Endodermal cell (in vitro differentiated cells): Measurements from ENCODE around the gene CCNJL. TPM values are rescaled to one million over a fixed set of nuclear protein-coding genes. Genes with fewer than 3 reads are reported as not detected.

Experiments
- DNase-seq: peaks from one replicate; pipeline ENCODE4 v3.0.0-alpha.2; 2017
- H3K27ac ChIP-seq: 2 replicates; pipeline ENCODE4 v1.5.1; 2013; ENCODE audit warnings: mild to moderate bottlenecking, low read depth, low read length, moderate library complexity
- H3K27me3 ChIP-seq: 2 replicates; pipeline ENCODE4 v1.6.1; 2013; ENCODE audit warnings: mild to moderate bottlenecking, low read length, moderate library complexity; ENCODE audit not compliant: insufficient read depth, control insufficient read depth, poor library complexity, severe bottlenecking
- H3K36me3 ChIP-seq: 2 replicates; pipeline ENCODE4 v1.7.0; 2013; ENCODE audit warnings: mild to moderate bottlenecking, low read length, moderate library complexity; ENCODE audit not compliant: control insufficient read depth, insufficient read depth
- H3K4me1 ChIP-seq: one replicate; pipeline ENCODE4 v1.7.0; 2013; ENCODE audit warnings: low read length; ENCODE audit not compliant: control insufficient read depth, insufficient read depth
- H3K4me3 ChIP-seq: 2 replicates; pipeline ENCODE4 v1.5.1; 2013; ENCODE audit warnings: mild to moderate bottlenecking, low read length, moderate library complexity
- H3K9ac ChIP-seq: 2 replicates; pipeline ENCODE4 v1.6.1; 2013; ENCODE audit warnings: mild to moderate bottlenecking, low read length, moderate library complexity; ENCODE audit not compliant: poor library complexity, severe bottlenecking; ENCODE audit errors: extremely low read depth
- H3K9me3 ChIP-seq: 2 replicates; pipeline ENCODE4 v1.6.1; 2013; ENCODE audit warnings: mild to moderate bottlenecking, low read length, moderate library complexity; ENCODE audit not compliant: control insufficient read depth
- H3K27ac Mint-ChIP-seq: 2 replicates; pipeline ENCODE4 v1.8.0; 2020; ENCODE audit warnings: mixed read lengths
- H3K27me3 Mint-ChIP-seq: 2 replicates; pipeline ENCODE4 v1.8.0; 2021; ENCODE audit warnings: mild to moderate bottlenecking, mixed read lengths; ENCODE audit not compliant: insufficient read depth
- H3K36me3 Mint-ChIP-seq: 2 replicates; pipeline ENCODE4 v1.8.0; 2020; ENCODE audit warnings: low read depth, mixed read lengths
- H3K4me1 Mint-ChIP-seq: 2 replicates; pipeline ENCODE4 v1.8.0; 2020; ENCODE audit warnings: mixed read lengths
- H3K4me3 Mint-ChIP-seq: 2 replicates; pipeline ENCODE4 v1.8.0; 2020; ENCODE audit warnings: mild to moderate bottlenecking, moderate library complexity, mixed read lengths
- H3K9me3 Mint-ChIP-seq: 2 replicates; pipeline ENCODE4 v1.8.0; 2020; ENCODE audit warnings: mild to moderate bottlenecking, mixed read lengths
- WGBS, 2 experiments: methylation state at CpG; one replicate each; pipeline versions ENCODE4 v1.1.5 to v1.1.7; 2013; ENCODE audit warnings: missing lambda C conversion rate in 2 of 2, mixed read lengths in 1 of 2; ENCODE audit not compliant: insufficient coverage in 1 of 2, insufficient read length in 1 of 2; 5-methylcytosine and 5-hydroxymethylcytosine counted together
- total RNA-seq, 2 donors: library from RNA; stranded (reverse); fragmentation: NEBNext Ultra II Directional in 1 of 2; extraction: Animal tissue kit (Norgen Biotek cat#: 25700) in 1 of 2; gene quantifications; 2 replicates in 1 of 2; 3 replicates in 1 of 2; pipeline ENCODE4 v1.2.1, GENCODE V29; 2021
- TF ChIP-seq, protein P1 (sequence below): fragments of 200-600 bp; sonication (generic); conservative IDR thresholded peaks from 2 replicates; pipeline ENCODE4 v1.5.0; 2021; ENCODE audit warnings: antibody characterized with exemption, mild to moderate bottlenecking

Gene CCNJL
- total RNA-seq, 2 donors from 2014 or later: 14.1 to 18.7 TPM

DNA sequence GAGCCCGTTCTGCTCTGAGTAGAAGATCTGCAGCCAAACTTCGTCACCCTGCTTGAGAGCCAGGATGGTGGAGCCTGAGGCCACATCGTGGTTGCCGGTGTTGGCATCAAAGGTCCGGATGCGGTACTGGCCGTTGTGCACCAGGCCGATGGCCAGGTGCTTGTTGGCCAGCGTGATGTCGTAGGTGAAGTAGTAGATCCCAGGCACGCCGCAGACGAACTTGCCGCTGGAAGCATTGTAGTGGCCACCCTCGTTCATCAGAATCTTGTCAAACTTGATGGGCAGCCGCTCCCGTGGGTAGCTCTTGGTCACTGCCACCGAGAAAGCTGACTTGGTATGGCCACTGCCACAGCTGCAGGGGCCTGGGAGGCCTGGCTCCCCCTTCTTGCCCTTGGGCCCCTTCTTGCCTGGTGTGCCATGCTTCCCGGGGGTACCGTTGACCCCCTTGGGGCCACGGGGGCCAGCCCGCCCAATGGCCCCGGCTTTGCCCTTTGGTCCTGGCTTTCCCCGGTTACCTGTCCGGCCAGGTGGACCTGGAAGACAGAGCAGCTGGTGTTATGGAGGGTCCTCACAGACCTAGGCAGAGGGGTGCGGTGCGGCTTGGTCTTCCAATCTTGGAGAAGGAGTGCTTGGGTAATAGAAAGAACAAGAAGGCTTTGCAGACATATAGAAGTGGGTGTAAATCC is 37.0 kb upstream of the CCNJL start:
- Histone ChIP-seq H3K4me3 (no peak overlapping the region), H3K27me3 (no peaks in the 10 kb centered on the region), H3K27ac (no peak overlapping the region), H3K9ac (no peak overlapping the region), H3K4me1 (peaks cover 4% of the 10 kb centered on the region), H3K9me3 (no peaks in the 10 kb centered on the region), H3K36me3 (no peaks in the 10 kb centered on the region)
- WGBS, 2 experiments: 94 to 95% methylated on average over 20 to 27 of the region's 27 CpGs
- no peaks in the 10 kb centered on the region for H3K9me3 Mint-ChIP-seq
- no peaks in the 10 kb centered on the region for H3K27me3 Mint-ChIP-seq
- TF ChIP-seq, protein P1, sequence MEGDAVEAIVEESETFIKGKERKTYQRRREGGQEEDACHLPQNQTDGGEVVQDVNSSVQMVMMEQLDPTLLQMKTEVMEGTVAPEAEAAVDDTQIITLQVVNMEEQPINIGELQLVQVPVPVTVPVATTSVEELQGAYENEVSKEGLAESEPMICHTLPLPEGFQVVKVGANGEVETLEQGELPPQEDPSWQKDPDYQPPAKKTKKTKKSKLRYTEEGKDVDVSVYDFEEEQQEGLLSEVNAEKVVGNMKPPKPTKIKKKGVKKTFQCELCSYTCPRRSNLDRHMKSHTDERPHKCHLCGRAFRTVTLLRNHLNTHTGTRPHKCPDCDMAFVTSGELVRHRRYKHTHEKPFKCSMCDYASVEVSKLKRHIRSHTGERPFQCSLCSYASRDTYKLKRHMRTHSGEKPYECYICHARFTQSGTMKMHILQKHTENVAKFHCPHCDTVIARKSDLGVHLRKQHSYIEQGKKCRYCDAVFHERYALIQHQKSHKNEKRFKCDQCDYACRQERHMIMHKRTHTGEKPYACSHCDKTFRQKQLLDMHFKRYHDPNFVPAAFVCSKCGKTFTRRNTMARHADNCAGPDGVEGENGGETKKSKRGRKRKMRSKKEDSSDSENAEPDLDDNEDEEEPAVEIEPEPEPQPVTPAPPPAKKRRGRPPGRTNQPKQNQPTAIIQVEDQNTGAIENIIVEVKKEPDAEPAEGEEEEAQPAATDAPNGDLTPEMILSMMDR: no peak
- no peaks in the 10 kb centered on the region for H3K36me3 Mint-ChIP-seq
- no peak overlapping the region for H3K27ac Mint-ChIP-seq
- no peak overlapping the region for H3K4me3 Mint-ChIP-seq
- H3K4me1 Mint-ChIP-seq: peaks cover 7% of the 10 kb centered on the region
- no peak for DNase-seq

DNA sequence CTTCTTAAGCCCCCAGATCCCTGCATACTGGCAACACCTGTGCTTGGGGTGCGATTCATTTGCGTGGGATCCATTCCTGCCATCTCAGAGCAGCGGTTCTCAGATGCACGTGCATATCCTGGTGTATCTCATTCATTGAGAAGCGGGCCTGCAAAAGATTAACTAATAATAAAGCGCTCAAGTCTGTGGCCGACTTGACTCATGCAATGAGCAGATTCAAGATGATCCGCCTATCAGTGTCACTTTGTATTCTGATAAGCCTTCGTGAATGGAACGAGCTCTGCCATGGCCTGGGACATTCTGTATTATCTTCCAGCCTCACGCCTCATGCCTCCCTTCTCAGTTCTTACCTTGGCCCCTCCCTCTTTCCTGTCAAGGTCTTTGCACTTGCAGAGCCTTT is 35.7 kb upstream of the CCNJL start:
- peaks cover 7% of the 10 kb centered on the region for H3K4me1 Mint-ChIP-seq
- Histone ChIP-seq H3K27ac (no peak overlapping the region), H3K9me3 (no peaks in the 10 kb centered on the region), H3K36me3 (no peaks in the 10 kb centered on the region), H3K4me1 (peaks cover 4% of the 10 kb centered on the region), H3K9ac (no peak overlapping the region), H3K27me3 (no peaks in the 10 kb centered on the region), H3K4me3 (no peak overlapping the region)
- TF ChIP-seq, protein P1: no peak
- WGBS, 2 experiments: 77 to 82% methylated on average over 11 of the region's 11 CpGs
- no peak overlapping the region for H3K4me3 Mint-ChIP-seq
- no peaks in the 10 kb centered on the region for H3K27me3 Mint-ChIP-seq
- H3K36me3 Mint-ChIP-seq: no peaks in the 10 kb centered on the region
- no peaks in the 10 kb centered on the region for H3K9me3 Mint-ChIP-seq
- DNase-seq: peak; percentile 60
- no peak overlapping the region for H3K27ac Mint-ChIP-seq

DNA sequence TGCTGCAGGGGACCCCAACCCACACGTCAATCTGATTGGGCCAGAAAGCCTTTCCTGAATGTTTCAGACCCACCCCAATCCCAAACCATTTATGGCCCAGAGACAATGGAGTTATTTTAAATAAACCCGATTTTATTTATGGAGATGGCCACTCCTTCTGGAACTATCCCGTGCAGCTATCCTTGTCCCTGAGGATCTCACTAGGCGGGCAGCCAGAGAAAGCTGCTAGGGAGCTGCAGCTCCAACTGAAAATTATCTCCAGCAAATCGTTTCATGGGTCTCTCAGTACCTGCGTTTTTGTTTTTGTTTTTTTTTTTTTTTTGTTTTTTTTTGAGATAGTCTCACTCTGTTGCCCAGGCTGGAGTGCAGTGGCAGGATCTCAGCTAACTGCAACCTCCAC is 35.1 kb upstream of the CCNJL start:
- Mint-ChIP-seq H3K36me3 (no peaks in the 10 kb centered on the region), H3K9me3 (no peaks in the 10 kb centered on the region), H3K4me3 (no peak overlapping the region), H3K27me3 (no peaks in the 10 kb centered on the region), H3K27ac (no peak overlapping the region), H3K4me1 (peaks cover 7% of the 10 kb centered on the region)
- TF ChIP-seq, protein P1: no peak
- Histone ChIP-seq H3K27me3 (no peaks in the 10 kb centered on the region), H3K4me3 (no peak overlapping the region), H3K4me1 (peaks cover 4% of the 10 kb centered on the region), H3K36me3 (no peaks in the 10 kb centered on the region), H3K9me3 (no peaks in the 10 kb centered on the region), H3K9ac (no peak overlapping the region), H3K27ac (no peak overlapping the region)
- DNase-seq: no peak
- 85 to 96% methylated on average over 4 to 6 of the region's 6 CpGs for WGBS, 2 experiments
